ENCODE results near the gene CD40. TPM values are rescaled to one million over a fixed set of nuclear protein-coding genes. Genes with fewer than 3 reads are reported as not detected.

The CD40 gene
- polyA plus RNA-seq, 1 experiment, result 0.21 TPM

Other genes with a start within 250 kb of the CD40 start
- 5.3 and 6.5 TPM in 2 replicates for gene ZSWIM1, start 237.1 kb upstream of the CD40 start, polyA plus RNA-seq (2011; rRNA removed)
- 0.43 and 0.50 TPM in 2 replicates for gene SPATA25, start 230.7 kb upstream of the CD40 start, polyA plus RNA-seq (2011; rRNA removed)
- gene NEURL2, start 227.1 kb upstream of the CD40 start, polyA plus RNA-seq (2011; rRNA removed), result 1.1 and 1.9 TPM in 2 replicates
- gene CTSA, start 227.0 kb upstream of the CD40 start, polyA plus RNA-seq (2011; rRNA removed), result 234 and 267 TPM in 2 replicates
- 105 and 154 TPM in 2 replicates for gene PLTP, start 206.2 kb upstream of the CD40 start, polyA plus RNA-seq (2011; rRNA removed)
- gene PCIF1, start 183.6 kb upstream of the CD40 start, polyA plus RNA-seq (2011; rRNA removed), result 11.5 and 14.6 TPM in 2 replicates
- gene ZNF335, start 146.1 kb upstream of the CD40 start, polyA plus RNA-seq (2011; rRNA removed), result 5.5 and 7.6 TPM in 2 replicates
- gene MMP9, start 109.4 kb upstream of the CD40 start, polyA plus RNA-seq (2011; rRNA removed), result not detected in 2 replicates
- gene SLC12A5, start 89.1 kb upstream of the CD40 start, polyA plus RNA-seq (2011; rRNA removed), result 0.55 and 1.7 TPM in 2 replicates
- 21.5 and 27.0 TPM in 2 replicates for gene NCOA5, start 28.4 kb upstream of the CD40 start, polyA plus RNA-seq (2011; rRNA removed)
- gene CDH22, start 190.2 kb downstream of the CD40 start, polyA plus RNA-seq (2011; rRNA removed), result not detected in 2 replicates

Measured in AG04450 (cell line).